HCT116 (cell line): ENCODE data around the gene KCND2.

Experiments used
- JUND ChIP-seq: IDR thresholded peaks from 2 replicates; pipeline ENCODE4 v1.6.1; 2012
- MAX ChIP-seq: IDR thresholded peaks from 2 replicates; pipeline ENCODE4 v1.6.1; 2012
- POLR2A ChIP-seq: IDR thresholded peaks from 2 replicates; pipeline ENCODE4 v1.7.0; 2011; ENCODE audit warnings: borderline replicate concordance; ENCODE audit not compliant: insufficient read depth, insufficient read length; ENCODE audit errors: extremely low read depth
- POLR2AphosphoS5 ChIP-seq: IDR thresholded peaks from 2 replicates; pipeline ENCODE4 v1.6.1; 2011; ENCODE audit warnings: mild to moderate bottlenecking, low read depth, low read length, moderate library complexity
- SP1 ChIP-seq: IDR thresholded peaks from 2 replicates; pipeline ENCODE4 v1.6.1; 2012; ENCODE audit warnings: low read depth
- TF ChIP-seq, protein P1 (sequence below): IDR thresholded peaks from 2 replicates; pipeline ENCODE4 v1.6.1; 2012; ENCODE audit warnings: low read depth
- TF ChIP-seq, protein P2 (sequence below): IDR thresholded peaks from 2 replicates; pipeline ENCODE4 v1.6.1; 2012
- TF ChIP-seq, protein P3 (sequence below), 3 experiments: fragments of 200-600 bp in 1 of 3; sonication (generic) in 1 of 3; IDR thresholded peaks in 2 of 3; conservative IDR thresholded peaks in 1 of 3; 2 replicates each; pipeline ENCODE4 v1.5.1; 2012 to 2017; ENCODE audit warnings: low read depth in 2 of 3, low read length in 2 of 3, antibody characterized with exemption in 1 of 3, borderline replicate concordance in 1 of 3, control low read depth in 1 of 3, mild to moderate bottlenecking in 1 of 3, mixed read lengths in 1 of 3, mixed run types in 1 of 3, moderate library complexity in 1 of 3; ENCODE audit not compliant: insufficient read depth in 1 of 3

- TF ChIP-seq SP1: no peak
- no peak for TF ChIP-seq JUND
- TF ChIP-seq POLR2A: no peak
- no peak for TF ChIP-seq MAX
- TF ChIP-seq, protein P1, sequence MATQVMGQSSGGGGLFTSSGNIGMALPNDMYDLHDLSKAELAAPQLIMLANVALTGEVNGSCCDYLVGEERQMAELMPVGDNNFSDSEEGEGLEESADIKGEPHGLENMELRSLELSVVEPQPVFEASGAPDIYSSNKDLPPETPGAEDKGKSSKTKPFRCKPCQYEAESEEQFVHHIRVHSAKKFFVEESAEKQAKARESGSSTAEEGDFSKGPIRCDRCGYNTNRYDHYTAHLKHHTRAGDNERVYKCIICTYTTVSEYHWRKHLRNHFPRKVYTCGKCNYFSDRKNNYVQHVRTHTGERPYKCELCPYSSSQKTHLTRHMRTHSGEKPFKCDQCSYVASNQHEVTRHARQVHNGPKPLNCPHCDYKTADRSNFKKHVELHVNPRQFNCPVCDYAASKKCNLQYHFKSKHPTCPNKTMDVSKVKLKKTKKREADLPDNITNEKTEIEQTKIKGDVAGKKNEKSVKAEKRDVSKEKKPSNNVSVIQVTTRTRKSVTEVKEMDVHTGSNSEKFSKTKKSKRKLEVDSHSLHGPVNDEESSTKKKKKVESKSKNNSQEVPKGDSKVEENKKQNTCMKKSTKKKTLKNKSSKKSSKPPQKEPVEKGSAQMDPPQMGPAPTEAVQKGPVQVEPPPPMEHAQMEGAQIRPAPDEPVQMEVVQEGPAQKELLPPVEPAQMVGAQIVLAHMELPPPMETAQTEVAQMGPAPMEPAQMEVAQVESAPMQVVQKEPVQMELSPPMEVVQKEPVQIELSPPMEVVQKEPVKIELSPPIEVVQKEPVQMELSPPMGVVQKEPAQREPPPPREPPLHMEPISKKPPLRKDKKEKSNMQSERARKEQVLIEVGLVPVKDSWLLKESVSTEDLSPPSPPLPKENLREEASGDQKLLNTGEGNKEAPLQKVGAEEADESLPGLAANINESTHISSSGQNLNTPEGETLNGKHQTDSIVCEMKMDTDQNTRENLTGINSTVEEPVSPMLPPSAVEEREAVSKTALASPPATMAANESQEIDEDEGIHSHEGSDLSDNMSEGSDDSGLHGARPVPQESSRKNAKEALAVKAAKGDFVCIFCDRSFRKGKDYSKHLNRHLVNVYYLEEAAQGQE: no peak
- TF ChIP-seq, protein P2, sequence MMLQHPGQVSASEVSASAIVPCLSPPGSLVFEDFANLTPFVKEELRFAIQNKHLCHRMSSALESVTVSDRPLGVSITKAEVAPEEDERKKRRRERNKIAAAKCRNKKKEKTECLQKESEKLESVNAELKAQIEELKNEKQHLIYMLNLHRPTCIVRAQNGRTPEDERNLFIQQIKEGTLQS: no peak
- no peak for TF ChIP-seq POLR2AphosphoS5
- TF ChIP-seq, protein P3, sequence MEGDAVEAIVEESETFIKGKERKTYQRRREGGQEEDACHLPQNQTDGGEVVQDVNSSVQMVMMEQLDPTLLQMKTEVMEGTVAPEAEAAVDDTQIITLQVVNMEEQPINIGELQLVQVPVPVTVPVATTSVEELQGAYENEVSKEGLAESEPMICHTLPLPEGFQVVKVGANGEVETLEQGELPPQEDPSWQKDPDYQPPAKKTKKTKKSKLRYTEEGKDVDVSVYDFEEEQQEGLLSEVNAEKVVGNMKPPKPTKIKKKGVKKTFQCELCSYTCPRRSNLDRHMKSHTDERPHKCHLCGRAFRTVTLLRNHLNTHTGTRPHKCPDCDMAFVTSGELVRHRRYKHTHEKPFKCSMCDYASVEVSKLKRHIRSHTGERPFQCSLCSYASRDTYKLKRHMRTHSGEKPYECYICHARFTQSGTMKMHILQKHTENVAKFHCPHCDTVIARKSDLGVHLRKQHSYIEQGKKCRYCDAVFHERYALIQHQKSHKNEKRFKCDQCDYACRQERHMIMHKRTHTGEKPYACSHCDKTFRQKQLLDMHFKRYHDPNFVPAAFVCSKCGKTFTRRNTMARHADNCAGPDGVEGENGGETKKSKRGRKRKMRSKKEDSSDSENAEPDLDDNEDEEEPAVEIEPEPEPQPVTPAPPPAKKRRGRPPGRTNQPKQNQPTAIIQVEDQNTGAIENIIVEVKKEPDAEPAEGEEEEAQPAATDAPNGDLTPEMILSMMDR (IDR thresholded peaks at IDR 0.05 in 2 of 3, conservative IDR thresholded peaks at IDR 0.05 in 1 of 3; ENCODE audit: borderline replicate concordance in 1 of 3, insufficient read depth in 1 of 3, low read depth in 2 of 3, low read length in 2 of 3): no peak
Measured at GRCh38 chr7:120254845-120255244, 18.1 kb upstream of the KCND2 start.
